ENCODE measurements around the gene MAFG.
A peak's percentile ranks its signal among the peaks of the same experiment; 100 is the strongest.

The MAFG gene

DNA sequence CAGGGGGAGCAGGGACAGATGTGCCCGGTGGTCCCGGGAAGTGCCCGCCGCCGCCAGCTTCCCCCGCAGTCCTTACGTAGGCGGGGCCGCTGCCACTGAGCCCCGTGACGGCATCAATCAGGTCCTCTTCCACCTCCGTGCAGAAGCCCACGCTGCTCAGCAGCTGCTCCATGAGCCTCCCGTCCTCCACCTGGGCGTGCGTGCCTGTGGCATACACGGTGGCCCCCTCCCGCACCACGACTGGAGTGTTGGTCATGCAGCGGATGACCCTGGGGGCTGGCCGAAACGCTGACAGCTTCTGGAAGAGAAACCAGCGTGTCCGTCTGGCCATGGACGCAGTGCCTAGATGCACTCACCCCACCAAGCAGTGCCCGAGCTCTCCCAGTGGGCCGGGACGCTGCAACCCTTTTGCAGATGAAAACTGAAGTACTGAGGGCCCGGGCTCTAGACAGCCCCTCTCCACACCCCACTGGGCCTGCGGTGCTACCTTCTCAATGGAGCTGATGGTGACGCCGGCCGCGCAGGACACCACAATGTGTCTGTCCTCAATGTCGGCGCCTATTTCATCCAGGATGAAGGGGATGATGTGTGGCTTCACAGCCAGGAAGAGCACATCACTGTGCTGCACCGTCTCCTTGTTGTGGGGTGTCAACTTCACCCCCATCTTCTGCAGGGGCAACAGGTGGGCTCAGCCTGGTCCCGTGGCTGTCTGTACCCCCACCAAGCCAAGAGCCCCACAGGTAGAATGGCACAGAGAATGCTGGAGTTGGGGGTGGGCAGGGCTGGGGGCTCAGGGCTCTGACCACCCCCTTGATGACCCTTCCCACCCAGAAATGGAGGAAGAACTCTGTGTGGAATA, 7.5 kb upstream of the MAFG start:
- DNase-seq, result no peak

DNA sequence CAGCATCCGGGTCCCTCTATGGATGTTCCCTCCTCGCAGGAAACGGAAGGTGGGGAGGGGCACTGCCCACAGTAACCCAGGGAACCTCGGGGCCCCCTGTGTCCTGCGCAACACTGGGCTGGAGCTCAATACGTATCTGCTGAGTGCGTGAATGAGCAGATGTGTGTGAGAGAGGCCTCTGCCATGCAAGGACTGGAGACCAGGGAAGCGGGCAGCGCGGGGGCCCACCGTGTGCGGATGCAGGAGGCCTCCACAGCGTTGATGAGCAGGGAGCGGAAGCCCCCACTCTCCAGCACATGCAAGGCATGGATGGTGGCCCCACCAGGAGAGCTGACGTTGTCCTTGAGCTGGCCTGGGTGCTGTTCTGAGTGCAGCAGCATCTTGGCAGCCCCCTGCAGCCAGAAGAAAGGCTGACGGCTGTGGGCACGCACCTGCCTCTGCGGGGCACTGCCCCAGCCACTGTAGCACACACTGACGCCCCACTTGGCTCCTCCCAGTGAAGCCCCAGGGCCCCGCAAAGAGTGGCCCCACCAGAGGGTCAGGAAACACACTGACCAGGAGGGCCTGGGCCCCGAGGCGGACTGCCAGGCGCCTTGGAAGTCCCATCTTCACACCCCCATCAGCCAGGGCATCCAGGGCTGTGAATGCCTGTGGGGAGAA, 6.7 kb upstream of the MAFG start:
- no peak for DNase-seq

DNA sequence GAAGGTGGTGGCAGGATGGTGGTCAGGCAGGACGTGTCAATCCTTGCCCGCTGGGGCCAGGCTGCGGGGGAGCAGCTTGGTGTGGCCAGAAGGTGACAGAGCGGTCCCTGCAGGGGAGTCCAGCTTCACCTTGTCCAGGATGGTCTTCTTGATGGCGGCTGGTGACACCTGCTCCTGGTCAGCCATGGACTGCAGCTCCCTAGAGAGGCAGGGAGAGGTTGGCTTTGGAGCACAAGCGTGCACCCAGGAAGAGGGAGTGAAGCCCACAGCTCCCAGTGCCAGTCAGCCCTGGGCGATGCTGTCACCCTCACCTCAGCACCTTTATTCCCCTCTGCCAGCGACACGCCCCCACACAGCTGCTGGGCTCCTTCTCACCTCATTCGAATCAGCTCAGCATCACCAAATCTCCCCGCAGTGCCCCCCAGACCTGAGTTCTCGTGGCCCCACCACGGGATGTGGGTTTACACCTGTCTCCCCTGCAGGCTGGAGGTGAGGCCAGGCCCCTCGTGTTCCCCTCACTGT, 5.7 kb upstream of the MAFG start:
- no peak for DNase-seq

DNA sequence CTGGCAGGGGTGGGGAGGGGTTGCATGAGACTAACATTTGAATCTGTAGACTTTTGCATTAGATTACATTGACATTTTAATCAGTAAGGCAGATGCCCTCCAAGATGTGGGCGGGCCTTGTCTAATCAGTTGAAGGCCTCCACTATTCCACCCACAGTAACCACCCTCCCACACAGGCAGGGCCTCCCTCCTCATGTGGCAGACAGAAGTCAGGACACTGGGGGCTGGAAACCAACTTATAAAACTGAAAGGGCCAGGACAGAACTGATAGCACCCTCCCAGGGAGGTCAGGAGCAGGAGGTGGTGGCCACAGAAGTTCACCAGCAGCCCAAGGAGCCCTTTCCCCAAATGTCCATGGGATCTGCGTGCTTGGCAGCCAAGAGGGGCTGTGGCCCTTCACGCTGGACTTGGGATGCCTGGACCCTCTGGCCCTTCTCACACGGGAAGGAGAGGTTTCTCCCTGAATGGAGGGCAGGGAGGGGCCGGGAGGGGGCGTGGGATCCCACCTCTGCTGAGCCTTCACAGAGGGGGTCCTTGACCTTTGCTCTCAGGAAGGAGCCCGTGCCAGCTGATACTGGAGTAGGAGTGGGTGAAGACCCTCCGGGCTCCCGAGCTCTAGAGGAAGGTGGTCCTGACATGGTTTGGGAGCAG, 4.9 kb upstream of the MAFG start:
- DNase-seq, result no peak

DNA sequence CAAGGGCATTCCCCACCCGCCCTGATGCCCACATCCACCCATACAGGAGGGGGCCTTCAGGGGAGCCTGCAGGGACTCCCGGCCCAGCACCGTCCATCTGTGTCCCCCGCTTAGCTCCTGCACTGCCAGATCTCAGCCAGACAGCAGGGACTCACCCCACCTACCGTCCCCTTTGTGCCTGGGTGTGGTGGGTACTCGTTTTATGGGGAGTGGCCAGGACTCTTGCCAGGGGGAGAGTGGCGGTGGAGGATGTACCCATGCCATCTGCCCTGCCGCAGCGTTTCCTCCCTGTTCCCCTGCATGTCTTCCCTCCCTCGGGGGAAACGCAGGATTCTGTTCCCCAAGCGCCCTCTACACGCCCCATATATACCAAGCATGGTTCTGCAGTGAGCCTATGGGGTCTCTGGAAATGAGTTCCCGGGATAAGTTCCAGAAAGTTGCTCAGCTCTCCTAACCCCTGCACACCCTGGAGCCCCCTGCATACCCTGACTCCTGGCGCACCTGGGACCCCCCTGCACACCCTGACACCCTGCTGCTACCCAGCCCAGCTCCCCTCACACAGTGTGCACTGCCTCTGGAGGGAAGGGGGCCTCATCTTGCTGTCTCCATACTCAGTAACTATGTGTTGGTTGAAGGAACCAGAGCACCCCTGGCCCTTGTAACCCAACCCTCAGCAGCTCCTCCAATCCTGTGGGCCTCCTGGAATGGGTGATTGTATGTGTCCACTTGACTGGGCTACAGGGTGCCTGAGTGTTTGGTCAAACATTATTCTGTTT, 4.2 kb upstream of the MAFG start:
- DNase-seq, result no peak

DNA sequence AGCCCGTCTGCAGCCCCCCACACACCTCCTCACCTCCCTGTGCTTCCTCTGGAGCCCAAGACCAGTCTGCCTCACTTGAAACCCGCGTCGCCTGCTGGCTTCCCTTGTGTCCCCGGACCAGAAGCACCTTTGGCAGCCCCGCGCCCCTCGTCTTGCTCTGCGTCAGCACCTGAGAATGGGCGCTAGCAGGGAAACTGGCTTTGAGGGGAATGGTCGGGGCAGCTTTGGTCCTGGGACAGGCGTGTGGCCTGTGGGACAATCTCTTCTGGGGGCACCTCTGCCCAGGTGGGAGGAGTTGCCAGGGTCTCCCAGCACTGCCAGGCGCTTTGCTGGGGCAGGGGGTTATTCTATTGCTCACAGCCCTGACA, 3.6 kb upstream of the MAFG start:
- DNase-seq, result no peak

DNA sequence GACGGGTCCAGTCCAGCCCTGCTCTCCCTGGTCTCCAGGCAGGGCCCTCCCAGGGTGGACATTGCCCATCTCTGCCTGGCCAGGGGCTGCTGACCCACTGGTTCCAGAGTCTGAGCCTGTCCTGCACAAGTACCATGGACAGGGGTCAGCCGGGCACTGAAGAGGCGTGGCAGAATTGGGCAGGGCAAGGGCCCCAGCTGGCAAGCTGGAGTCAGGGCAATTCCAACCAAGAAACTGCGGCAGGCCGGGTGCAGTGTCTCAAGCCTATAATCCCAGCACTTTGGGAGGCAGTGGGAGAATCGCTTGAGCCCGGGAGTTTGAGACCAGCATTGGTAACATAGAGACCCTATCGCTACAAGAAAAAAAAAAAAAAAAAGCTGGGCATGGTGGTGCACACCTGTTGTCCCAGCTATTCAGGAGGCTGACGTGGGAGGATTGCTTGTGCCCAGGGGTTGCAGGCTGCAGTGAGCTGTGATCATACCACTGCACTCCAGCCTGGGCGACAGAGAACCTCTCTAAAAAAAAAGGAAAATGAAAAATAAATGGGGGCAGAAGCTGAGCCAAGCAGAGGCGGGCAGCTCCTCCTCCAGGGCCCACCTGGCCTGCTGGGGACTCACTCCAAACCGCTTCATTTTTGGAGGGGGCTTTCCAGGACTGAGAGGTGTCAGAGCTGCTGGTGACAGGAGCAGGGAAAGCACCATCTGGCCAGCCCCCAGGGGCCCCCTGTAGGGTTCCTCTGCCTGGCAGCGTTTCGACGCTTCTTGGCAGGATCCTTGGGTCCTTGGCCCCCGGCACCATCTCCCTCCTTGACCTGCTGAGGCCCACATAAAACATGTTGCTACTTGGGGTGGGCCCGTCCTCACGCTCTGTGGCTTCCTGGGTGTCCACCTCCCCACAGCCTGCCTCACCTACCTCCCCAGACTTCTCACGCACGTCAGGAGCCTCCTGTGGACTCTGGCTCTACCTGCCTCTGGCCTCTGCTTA, 2.9 kb upstream of the MAFG start:
- no peak for DNase-seq

DNA sequence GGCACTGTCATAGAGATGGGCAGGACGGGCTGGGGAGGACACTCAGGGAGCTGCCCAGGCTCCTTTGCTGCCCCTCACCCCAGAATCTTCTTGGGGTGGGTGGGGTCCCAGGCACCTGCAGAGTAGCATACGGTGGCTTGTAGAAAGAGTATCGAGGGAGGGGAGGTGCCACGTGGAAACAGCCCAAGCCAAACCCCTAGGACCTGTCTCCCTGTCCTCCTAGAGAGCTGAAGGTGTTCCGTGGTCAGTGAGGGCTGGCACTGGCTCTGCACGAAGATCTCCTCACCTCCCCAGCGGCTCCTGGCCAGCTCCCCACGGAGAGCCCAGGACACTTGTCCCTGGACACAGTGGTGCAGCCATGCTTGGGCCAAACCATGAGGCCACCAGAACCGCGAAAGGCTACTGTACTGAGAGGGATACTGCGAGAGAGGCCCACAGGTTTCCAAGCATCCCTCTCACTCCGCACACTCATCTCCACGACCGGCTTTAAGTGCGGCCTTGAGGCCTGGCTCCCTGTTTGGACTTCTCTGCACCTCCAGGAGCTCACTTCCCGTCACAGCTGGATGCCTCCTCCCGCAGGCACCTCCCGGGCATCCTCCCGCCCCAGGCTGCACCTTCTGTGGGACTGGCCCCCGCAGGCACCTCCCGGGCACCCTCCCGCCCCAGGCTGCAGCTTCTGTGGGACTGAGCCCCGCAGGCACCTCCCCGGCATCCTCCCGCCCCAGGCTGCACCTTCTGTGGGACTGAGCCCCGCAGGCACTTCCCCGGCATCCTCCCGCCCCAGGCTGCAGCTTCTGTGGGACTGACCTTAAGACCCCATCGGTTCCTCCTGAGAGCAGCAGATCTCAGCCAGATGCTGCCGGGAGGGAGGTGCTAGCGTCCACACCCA, 2.0 kb upstream of the MAFG start:
- DNase-seq, result no peak

DNA sequence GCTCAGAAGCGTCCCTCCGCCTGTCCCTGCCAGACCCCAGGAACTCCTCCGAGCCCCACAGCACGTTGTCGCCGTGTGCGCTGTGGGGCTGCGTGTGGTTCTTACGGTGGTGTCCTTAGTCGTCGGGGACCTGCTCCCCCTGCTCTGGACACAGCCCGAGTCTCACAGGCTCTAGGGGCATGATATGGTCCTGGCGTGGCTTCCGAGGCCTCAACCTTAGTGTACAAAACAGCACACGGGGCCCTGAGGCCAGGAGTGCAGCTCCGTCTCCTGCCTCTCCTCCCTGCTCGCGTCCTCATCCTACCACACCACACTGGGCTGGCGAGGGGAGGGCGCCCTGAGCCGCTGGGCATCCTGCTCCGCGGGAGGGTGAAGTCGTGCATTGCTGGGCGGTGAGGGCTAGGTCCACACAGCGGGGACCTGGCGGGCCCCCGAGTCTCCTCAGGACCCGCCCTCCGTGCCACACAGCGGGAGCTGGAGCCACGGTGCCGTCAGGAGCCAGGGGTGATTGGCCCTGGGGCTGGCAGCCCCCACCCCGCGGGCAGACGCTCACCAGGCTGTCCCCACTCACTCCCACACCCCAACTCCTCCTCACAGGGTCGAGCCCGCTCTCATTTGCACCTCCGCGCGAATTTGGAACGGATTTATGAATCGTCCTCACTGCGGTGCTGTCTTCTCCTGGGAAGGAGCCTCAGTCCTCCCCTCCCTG, 1.2 kb upstream of the MAFG start:
- no peak for DNase-seq

DNA sequence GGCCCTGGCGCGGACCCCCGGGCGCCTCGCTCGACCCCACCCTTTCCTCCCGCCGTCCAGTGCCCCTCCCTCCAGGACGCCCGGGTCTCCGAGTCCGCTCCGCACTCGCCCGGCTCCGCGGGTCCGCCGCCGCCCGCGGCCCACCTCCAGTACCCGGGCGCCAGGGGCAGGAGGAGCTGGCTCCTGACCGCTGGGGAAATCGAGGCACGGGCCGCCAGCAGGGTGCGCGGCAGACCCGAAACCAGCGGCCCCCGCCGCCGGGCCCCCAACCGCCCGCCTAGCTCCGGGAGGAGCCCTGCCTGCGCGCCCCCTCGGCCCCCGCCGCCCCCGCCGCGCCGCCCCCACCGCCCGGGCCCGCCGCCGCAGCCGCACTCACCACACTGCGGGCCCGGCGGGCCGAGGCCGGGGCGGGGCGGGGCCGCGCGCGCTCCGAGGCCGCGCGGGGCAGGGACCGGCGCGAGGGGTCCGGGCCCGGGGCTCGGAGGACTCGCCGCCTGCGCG, 333 bp downstream of the MAFG start:
- no peak for DNase-seq

DNA sequence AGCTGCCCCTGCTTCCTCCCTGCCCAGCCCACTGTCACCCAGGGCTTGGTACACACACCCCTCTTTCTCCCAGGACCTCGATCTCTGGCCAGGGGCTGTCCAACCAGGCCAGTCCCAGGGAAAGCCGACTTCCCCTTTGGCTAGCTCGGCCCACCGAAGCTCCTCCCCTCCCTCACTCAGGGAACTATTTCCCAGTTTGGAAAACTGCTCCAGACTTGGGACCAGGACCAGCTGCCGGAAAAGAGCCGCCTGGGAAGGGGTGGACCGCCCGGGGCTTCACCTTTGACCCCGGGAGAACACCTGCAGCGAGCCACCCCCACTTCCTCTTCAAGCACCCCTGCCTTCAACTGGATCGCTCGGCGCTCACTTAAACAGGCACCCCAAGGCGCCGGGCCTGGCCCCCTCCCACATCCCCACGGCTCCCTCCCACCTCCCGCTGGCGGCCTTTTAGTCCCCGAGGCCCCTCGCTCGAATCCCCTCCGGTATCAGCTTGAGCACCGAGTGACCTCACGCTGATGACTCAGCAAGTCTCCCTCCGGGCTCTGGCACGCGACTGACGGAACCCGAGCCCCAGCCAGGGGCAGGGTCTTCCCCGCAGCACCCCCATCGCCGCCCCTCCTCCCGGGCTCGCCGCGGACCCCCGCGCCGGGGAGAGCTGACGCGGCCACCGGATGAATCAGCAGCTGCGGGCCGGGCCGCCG, 934 bp downstream of the MAFG start:
- DNase-seq, result no peak

DNA sequence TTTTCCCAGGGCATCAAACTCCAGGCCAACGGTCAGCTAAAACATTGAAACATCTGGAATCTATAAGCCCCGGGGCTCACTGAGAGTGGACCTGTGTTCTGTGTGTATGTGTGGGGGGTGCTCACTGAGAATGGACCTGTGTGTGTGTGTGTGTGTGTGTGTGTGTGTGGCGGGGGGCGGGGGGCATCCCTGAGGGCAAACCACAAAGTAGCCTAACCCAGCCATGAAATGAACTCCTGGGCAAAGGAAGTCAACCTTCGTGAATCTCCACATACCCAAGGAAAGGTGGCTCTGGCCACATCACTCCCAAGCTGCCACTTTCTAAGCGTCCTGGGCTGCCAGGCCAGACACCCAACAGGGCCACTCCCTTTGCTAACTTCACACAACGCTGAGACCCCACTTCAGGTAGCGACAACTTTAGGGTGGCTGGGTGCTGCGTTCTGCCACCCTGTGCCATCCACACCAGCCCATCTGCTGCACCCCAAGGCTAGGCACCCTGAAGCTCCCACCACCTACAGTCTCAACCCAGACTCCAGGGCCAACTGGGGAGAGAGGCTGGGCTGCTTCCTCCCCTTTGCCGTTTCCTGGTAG, 1.6 kb downstream of the MAFG start:
- no peak for DNase-seq

DNA sequence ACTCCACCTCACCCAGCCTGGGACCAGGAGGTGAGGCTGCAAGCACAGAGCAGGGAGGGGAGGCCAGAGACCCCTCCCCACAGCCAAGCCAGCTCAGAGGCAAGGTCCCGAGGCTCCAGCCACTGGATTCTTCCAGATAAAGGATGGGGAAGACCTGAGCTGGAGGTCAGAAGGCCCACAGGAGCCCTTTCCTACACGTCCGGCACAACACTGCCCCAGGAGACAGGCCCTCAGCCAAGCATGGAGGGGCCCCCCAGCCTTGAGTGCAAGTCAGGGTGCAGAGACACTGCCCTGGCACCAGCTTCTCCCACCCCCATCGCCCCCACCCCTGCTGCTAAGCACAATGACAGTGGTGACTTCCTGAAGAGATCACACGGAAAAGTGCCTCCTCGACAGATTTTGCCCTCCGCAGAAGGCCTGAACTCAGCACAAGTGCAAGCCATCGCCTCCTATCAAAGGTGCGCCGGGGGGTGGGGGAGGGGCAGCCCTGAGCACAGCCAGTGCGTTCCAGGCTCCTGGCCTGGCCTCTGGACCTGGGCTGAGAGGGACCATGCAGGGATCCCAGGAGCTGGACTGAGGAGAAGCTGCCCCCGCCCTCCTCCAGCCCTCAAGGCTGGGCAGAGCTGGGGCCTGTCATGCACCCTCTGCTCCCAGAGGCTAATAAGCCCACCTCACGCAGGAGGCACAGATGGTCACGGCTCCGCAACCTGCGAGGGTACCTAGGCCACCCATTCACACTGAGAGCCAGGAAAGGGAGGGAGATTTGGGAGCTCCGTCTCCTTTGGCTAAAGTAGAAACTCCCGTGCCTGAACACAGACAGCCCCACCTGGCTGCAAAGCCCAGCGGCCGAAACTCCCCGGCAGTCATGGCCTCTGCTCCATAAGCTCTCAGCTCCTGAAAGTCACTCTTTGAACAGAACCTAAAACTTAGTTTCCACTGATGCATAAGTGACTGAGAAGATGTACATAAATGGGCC, 2.7 kb downstream of the MAFG start:
- DNase-seq, result no peak

DNA sequence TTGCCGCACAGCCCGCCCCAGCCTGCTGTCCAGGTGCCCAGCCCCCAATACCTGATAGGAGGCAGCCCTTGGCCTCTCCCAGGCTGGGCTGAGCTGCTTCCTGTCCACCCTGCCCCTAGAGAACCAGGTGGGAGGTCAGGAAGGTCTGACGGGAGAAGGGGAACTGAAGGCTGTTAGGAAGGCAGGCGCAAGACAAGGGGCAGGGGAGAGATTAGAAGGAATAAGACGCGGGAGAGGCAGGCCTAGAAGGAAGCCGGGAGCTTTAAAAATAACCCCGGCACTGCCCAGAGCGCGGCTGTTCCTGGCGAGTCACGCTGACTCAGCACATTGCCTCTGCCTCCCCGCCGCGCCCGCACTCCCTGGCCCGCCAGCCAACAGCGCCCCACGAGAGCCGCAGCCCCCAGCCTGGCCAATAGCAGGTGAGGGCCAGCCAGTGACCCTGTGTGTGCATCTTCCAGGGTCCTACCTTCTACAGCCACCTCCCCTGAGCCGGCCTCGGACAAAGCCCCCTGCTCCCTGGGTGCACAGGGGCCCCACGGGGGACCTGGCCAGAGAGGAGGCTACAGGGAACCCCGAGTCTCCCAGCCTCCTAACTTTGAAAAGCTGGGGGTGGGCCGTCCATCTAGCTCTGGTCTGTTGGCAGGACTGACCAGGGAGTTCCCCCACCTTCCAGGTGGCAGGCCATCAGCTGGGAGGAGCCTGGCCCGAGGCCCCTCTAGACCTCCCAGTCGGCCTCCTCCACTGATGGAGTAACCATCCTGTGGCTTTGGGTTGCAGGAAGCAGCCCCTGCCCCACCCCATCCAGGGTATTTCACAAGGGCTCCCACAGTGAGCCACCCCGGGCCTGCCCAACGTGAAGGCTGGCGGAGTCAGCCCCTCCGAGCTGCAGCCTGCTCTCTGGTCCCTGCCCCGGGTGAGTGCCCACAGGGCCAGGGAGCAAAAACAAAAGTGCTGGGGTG, 4.0 kb downstream of the MAFG start:
- peak; percentile 61 for DNase-seq

DNA sequence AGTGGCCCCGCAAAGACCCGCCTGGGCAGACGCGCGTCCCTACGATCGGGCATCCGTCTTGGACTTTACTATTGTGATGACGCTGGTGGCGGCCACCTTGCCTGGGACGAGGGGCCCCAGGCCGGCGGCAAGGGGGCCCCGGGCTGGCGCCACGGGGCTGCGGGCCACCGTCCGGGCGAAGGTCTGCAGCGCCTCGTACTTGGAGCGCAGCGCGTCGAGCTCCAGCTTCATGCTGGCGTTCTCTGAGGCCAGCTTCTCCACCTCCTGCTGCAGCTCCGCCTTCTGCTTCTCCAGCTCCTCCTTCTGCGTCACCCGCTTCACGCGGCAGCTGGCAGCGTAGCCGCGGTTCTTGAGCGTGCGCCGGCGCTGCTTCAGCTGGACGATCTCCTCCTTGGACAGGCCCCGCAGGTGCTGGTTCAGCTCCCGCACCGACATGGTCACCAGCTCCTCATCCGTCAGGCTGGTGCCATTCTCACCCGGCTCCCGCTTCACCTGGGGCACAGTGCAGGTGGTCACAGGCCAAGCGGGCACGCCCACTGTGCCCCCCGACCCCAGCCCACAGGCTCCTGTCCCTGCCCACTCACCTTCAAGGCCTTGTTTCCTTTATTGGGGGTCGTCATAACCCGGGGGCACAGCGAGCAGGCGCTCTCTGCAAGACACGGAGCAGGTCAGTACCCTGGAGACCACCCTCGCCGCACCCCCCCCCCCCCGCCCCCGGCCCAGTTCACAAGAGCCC, 4.8 kb downstream of the MAFG start:
- DNase-seq, result no peak
